HG02588 (cell line): Measurements from ENCODE around the gene KCNK3.

Source experiments
- ATAC-seq: cut with Tn5 transposase; IDR thresholded peaks from one replicate; pipeline ENCODE4 v1.9.1; 2021; ENCODE audit warnings: mild to moderate bottlenecking, moderate library complexity; ENCODE audit not compliant: unreplicated experiment

Gene KCNK3

DNA sequence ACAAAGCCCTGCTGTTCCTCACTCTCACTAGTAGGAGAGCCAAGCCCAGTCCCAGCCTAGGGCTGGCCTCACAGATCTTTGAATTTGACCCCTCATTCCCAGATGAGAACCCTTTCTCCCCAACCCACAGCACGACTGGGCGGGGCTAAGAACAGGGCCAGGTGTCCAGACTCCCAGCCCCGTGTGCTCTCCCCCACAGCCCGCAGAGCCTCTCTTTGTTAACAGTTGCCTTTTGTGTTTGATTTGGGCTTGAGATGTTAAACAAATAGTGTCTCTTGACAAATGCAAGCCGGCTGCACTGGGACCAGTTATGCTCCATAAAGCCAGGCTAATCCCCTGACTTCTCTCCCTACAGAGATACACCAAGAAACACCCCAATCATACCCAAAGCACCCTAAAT lies 4.7 kb upstream of the KCNK3 start:
- no peak for ATAC-seq

DNA sequence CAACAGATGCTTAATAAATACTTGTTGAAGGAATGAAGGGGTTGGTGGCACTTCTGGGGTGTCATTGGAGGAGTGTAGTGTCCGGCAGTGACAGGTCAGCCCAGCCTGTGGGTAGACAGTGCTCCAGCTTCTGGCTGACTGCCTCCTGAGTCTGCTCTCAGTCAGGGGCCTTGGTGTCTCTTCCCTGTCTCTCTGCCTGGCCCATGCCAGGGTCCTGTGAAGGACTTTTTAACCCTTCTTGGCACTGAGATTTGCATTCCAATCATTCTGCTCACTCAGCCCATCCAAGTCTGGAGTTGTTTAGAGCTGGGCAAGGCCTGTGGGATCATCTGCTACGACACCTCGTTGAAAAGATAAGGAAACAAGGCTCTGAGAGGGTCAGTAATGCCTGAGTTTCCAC lies 1.4 kb upstream of the KCNK3 start:
- no peak for ATAC-seq

DNA sequence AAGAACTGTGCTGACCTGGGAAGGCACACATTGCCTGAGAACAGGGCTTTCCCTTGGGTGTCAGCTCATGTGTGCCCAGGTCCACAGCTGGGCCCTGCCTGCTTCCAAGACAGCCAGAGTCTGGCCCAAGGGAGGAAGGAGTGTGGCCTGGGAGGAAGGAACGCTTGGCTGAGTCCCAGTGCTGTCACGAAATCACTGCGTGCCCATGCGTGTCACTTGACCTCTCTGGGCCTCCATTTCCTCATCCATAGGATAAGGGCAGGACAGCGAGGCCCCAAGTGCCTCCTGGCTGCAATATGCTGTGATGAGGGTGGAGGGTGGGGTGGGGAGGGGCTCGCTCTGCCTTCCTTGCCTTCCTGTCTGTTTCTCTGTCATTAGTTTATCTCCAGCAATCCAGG lies 642 bp upstream of the KCNK3 start:
- ATAC-seq = no peak

DNA sequence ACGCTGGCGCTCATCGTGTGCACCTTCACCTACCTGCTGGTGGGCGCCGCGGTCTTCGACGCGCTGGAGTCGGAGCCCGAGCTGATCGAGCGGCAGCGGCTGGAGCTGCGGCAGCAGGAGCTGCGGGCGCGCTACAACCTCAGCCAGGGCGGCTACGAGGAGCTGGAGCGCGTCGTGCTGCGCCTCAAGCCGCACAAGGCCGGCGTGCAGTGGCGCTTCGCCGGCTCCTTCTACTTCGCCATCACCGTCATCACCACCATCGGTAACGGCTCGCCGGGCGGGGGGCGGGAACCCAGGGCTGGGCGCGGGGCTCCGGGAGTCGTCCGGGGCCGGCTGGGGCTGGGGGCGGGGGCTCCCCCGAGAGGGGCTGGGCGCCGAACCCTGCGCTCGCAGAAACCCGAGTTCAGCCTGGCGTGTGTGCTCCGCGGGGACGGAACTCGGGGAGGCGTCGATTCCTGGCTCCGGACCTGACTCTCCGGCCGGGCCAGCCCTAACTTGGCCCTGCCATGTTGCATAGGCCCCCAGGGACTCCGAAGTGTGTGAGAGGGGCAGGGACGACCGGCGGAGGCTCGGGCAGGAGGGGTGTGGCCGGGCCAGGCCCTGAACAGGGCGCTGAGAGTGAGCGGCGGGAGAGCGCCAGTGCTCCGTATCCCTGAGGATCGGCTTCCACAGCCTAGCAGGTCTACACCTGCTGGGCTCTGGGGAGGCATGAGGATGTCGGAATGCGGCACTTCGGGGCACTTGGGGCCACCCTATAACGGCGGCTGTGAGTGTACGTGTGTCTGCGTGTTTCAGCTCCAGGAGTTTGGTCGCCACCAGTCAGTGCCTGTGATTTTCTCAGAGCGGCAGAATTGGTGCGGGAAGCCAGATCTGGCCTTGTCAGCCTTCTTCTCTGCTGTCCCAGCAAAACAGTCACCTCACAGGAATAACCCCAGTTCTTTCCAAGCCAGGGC lies 651 bp downstream of the KCNK3 start:
- ATAC-seq = no peak

DNA sequence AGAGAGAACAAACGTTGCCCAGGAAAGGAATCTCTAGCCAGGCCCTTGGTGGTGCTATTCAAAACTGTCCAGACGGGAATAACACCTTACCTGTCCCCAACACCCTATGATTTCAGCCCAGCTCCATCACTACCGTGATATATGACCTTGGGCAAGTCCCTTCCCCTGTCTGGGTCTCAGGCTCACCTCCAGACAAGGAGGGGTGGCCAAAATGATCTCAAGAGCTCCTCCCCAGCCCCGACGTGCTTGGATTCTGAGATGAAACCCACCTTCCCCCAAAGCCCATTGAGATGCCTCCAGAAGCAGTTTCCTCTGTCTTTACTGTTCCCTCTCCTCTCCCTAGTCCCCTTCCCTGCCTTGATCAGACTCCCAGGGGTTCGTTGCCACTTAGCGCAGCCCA lies 1.5 kb downstream of the KCNK3 start:
- no peak for ATAC-seq

DNA sequence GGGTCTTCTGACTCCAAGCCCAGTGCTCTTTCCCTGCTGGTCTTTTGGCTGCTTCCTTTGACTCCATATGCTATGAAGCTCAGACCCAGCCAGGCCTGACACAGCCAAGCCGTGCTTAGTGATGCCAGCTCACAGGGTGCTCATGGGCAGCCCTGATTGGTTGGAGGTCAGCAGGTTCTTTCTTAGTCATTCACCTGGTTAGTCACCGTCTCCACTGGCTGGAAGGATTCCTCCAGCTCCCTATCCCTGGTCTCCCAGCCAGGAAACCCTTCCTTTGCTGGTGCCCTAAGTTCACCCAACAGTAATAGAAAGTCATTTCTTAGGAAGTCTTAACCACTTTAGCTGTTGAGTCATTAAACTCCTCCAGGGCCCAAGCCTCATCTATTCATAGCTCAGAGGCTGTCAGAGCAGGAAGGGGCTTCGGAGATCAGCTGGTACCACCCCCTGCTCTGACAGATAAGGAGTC lies 3.9 kb downstream of the KCNK3 start:
- ATAC-seq = no peak

DNA sequence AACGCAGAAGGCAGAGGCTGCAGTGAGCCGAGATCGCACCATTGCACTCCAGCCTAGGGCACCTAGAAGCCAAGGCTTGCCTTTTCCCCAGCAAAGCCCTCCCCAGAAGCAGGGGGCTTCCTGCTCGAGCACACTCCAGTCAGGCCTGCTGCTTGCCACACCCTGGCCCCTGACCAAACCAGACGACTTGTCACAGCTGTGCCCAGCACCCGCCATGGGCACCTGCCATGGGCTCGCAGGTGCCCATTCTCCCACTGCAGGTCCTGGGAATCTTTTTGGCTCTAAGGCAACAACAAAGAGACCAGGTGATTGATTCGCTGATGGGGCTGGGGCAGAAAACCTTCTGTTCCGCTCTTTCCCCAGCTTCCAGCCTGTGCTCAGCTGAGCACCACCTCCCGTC lies 4.9 kb downstream of the KCNK3 start:
- ATAC-seq = no peak

DNA sequence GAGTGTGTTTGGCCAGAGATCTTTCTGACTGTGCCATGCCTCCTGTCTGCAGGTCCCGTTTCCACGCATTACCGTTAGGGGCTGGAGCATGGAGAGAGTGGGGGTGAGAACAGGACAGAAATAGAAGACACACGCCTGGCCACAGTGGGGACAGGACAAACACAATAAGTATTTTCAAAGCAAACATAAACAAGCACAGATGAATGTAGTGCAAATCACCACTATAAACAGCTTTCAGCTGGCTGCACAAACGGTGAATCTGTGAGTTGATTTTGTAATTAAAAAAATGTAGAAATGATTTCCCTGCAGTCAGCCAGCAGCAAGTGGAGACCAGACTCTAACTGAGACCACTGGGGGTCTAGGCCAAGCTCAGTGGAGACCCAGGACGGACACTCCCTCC lies 6.8 kb downstream of the KCNK3 start:
- ATAC-seq = no peak

DNA sequence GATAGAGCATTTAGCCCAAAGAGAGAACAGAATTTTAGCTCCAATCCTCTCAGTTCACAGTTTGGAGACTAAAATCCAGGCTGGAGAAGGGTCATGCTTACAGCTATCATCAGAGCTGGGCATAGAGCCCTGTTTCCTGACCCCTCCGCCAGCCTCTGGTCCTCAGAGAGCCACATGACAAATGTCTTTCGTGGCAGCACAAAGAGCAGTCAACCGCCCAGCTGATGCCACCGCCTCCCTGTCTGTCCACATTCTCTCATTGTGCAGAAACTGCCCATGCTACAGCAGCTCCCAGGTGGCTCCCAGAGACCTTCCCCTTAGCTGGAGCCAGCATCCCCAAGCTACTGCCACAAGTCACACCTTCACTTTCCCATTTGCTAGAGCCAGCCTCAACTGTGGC lies 7.6 kb downstream of the KCNK3 start:
- ATAC-seq = no peak

DNA sequence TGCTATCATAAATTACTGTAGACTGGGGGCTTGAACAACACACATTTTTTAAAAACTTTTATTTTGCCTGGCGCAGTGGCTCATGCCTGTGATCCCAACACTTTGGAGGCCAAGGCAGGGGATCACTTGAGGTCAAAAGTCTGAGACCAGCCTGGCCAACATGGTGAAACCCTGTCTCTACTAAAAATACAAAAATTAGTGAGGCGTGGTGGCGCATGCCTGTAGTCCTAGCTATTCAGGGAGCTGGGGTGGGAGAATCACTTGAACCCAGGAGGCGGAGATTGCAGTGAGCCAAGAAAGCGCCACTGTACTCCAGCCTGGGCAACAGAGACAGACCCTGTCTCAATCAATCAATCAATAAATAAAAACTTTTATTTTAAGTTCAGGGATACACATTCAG lies 9.1 kb downstream of the KCNK3 start:
- no peak for ATAC-seq

DNA sequence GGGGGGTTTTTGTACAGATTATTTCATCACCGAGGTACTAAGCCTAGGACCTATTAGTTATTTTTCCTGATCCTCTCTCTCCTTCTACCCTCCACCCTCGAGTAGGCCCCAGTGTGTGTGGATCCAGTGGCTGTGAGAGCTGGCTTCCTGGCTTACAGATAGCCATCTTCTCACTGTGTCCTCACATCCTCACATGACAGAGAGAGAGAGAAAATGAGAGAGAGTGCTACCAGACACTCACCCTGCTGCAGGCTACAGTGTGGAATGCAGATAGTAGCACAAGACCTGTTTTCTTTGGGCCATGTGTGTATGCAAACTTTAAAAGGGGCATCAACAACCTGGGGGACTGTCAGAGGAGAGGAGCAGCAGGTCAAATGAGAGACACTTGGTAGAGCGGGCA lies 9.5 kb downstream of the KCNK3 start:
- no peak for ATAC-seq

DNA sequence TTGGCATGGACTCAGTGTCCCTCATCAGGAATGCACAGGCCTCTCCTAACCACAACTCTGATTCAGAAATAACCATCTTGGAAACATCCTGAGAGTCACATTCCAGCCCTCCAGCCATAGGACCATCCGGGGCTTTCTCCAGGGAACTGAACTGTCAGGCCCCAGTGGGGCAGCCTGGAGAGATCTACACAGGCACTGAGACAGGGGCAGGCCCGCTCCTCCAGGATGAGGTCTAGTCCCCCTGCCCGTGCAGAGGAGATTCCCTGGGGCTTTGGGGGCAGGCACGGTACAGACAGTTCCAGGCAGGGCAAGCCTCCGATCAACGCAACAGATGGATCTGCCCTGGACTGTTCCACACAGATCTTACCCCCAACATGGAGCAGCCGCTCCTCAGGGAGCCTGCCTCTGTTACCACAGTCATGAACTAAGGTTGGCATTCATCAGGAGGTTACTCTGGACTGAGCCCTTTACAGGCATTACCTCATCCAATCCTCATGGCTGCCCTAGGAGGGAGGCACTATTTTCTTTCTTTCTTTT lies 12.0 kb downstream of the KCNK3 start:
- no peak for ATAC-seq

DNA sequence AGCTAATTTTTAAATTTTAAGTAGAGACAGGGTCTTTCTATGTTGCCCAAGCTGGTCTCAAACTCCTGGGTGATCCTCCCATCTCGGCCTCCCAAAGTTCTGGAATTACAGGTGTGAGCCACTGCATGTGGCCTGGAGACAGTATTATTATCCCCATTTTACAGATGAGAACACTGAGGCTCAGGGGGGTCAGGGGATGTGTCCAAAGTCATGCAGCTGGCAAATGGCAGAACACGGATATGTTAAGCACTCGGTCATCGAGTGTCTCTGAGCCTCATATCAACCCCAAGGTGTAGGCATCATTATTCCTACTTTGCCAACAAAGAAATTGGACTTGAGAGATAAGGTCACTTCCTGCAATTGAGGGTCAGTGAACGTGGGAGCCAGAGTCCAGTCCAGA lies 12.6 kb downstream of the KCNK3 start:
- no peak for ATAC-seq

DNA sequence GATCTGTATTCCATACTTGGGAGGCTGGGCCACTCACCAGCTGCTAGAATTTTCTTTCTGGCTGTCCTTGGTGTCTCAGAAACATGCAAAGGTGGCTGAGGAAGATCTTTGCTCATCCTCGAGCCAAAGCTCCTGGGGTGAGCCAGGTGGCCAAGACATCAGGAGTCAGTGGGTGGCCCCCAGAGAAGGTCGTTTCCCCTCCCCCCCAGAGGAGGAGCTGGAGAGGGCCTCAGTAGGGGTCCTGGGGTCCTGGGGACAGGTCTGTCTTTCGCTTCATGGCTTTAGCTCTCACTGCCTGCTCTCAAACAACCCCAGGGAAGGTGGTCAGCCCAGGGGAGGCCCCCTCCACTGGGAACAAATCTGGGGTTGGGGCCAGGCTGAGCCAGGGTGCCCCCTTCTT lies 13.6 kb downstream of the KCNK3 start:
- ATAC-seq = no peak

DNA sequence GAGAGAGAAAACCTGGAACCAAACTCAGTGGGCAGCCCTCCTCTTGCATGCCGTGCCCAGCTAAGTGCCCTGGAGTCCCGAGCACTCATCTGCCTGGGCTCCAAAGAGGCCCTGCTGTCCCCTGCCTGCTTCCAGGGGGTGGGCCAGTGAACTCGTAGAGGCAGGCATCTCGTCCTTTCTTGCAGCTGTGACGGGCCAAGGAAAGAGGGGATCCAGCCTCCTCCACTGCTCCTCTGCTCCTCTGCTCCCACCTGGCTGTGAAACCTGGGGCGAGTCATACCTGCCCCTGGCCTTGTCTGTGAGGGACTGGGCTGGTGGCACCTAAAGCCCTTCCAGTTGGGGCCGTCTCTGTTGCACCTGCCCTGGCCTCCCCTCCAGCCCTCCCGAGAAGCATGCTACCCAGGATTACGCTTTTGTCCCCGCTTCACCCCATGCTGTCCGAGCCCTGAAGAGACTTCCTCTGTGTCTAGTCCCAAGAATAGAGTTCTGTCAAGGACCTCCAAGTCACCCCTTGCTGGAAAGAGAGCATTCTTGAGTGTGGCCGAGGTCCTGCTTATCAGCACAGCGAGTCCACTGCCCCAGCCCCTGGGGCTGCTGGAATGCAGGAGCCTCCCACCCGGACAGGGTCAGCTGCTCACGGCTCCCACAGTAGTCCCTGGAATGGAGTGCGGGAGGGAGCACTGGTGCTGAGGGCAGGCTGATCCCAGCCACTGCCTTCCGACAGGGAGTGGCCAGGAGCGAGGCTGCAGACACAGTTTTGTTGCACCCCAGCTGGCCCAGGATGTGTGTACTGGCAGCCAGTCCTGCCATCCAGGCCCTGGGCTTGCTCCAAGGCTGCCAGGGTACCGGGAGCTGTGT lies 14.3 kb downstream of the KCNK3 start:
- no peak for ATAC-seq

DNA sequence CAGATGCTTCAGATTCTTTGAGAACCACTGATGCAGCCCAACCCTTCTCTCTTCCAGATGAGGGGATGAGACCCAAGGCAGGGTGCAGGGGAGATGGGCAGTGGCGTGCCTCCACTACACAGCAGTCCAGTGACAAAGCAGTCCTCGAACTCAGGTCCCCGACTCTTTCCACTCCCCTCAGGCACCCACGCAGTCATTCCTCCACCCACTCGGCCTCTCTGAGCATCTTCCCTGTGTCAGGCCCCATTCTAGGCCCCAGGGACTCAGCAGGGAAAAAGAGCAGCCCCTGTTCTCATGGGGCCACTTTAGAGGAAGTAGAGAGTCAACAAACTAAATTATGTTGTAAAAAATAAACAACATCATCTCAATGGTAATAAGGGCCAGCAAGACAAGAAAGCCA lies 15.2 kb downstream of the KCNK3 start:
- no peak for ATAC-seq

DNA sequence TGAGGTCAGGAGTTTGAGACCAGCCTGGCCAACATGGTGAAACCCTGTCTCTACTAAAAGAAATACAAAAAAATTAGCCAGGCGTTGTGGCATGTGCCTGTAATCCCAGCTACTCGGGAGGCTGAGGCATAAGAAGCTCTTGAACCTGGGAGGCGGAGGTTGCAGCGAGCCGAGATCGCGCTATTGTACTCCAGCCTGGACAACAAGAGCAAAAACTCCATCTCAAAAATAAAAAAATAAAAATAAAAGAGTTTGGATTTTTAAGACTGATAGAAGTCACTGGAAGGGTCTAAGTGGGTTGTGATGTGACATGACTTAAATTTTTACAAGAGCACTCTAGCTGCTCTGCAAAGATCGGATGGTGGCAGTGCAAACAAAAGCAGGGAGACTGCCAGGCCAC lies 15.9 kb downstream of the KCNK3 start:
- ATAC-seq = no peak

DNA sequence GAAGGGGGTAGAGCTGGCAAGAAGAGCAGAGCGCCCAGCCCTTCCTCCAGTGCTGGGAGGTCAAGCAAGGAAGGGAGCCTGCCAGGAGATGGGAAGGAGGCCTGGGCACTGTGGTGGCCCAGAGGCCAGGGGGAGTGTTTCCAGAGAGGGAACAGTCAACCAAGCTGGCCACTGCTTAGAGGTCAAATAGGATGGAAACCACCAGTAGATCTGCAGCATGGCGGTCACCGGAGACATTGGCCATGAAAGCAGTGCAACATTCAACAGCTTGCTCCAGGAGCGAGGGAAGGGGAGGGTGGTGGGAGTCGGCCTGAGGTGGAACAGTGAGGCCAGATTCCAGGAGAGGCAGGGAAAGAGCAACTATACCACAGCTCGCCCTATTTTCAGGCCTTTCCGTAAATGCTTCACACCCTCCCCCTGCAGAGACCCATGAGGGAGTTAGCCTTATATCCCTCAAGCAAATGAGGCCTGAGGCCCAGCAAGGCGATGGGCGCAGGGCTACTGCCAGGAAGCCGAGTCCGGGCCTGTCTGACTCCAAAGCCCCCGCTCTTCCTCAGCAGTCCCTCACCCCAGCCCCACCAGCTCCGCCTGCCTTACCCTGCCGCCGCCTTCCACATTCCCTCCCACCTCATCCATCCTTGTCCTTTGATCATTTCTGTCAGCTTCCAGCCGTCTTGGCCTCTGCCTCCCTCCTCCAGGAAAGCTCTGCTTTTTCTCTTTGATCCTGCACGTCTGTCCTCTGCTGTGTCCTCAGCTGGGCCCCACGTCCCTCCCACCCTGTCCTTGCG lies 17.0 kb downstream of the KCNK3 start:
- no peak for ATAC-seq

DNA sequence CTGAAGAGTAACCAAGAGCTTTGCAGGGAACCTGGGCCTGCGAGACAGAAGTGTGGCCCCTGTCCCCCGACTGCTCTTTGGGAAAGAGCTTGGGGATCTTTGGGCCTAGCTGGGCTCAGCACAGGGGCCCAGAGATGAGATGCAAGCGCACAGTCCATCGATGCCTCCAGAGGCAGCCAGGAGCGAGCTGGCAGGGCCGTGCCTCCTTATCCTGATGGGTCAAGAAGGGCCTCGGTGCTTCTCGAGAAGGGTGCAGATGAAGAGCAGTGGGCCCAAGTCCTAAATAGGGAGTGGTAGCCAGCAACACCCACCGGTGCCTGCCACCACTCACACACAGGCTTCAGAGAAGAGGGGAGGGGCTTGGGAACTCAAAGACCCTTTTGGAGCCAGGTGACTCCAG lies 17.6 kb downstream of the KCNK3 start:
- no peak for ATAC-seq

DNA sequence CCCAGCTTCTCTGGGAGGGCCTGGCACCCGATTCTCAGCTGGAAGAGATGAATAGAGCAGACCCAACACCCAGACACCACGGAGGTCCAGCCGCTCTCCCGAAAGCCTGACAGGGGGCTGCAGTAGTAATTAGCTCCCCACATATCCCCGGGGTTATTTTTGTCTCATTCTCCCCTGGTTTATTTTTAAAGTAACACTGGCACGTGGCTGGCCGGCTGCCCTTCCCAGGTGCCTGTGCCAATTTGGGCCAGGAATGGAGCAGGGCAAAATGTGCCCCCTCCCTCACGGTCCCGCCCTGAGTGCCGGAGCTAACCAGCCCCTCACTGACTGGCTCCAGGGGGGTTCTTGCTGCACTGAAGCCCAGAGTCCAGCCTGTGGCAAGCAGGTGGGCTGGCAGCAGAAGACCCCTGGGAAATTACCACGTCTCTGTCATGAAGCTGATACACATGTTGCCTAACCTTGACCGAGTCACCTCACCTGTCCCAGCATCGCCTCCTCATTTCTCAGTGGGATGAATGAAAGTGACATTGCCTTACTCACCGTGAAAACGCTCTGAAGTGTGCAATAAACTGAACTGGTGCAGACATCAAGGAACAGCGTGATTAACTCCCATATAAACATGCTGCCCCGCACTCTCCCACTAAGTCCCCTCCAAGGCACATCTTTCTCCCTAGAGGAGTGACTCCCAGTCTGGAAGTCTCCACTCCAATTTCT lies 18.4 kb downstream of the KCNK3 start:
- no peak for ATAC-seq
